ENCODE data around the gene KRT31. TPM values are rescaled to one million over a fixed set of nuclear protein-coding genes. Genes with fewer than 3 reads are reported as not detected.
A peak's percentile ranks its signal among the peaks of the same experiment; 100 is the strongest.

The KRT31 gene
- total RNA-seq, 1 experiment from 2014 or later: not detected

- DNase-seq (ENCODE audit: low spot score): no peak
- Mint-ChIP-seq H3K27ac (no peak overlapping the region), H3K36me3 (no peaks in the 10 kb centered on the region), H3K27me3 (ENCODE audit: low read depth) (no peaks in the 10 kb centered on the region; the same call in none of the 2 replicates), H3K9me3 (no peaks in the 10 kb centered on the region), H3K4me1 (no peaks in the 10 kb centered on the region), H3K4me3 (no peak overlapping the region)
- ChIA-PET POLR2A (no interaction called here), CTCF (interaction anchor here (0.9 to 1.9 kb wide), 6 partner anchors 13 to 262 kb away, joined by 3 to 10 read pairs (median 3); no protein-coding TSS in a partner anchor)
- no peak for TF ChIP-seq TP53 (CRISPR knock-in tag; IDR thresholded peaks at IDR 0.05)
- TF ChIP-seq SP1 (CRISPR knock-in tag; conservative IDR thresholded peaks at IDR 0.05): no peak
- 0 out of 2 replicates have a peak, but pooled peaks have one; percentile 38 for TF ChIP-seq GABPB1 (CRISPR knock-in tag; IDR thresholded peaks at IDR 0.05)
- no peak for TF ChIP-seq TEAD1 (CRISPR knock-in tag; IDR thresholded peaks at IDR 0.05)
- TF ChIP-seq ELF4 (CRISPR knock-in tag; IDR thresholded peaks at IDR 0.05; ENCODE audit: low read depth): no peak
- TF ChIP-seq GTF2I (CRISPR knock-in tag; conservative IDR thresholded peaks at IDR 0.05): no peak
- no peak for TF ChIP-seq NFATC4 (CRISPR knock-in tag; IDR thresholded peaks at IDR 0.05)
- no peak for ATAC-seq
Observed at GRCh38 chr17:41404024-41404671, 6.7 kb upstream of the KRT31 start.

DNA sequence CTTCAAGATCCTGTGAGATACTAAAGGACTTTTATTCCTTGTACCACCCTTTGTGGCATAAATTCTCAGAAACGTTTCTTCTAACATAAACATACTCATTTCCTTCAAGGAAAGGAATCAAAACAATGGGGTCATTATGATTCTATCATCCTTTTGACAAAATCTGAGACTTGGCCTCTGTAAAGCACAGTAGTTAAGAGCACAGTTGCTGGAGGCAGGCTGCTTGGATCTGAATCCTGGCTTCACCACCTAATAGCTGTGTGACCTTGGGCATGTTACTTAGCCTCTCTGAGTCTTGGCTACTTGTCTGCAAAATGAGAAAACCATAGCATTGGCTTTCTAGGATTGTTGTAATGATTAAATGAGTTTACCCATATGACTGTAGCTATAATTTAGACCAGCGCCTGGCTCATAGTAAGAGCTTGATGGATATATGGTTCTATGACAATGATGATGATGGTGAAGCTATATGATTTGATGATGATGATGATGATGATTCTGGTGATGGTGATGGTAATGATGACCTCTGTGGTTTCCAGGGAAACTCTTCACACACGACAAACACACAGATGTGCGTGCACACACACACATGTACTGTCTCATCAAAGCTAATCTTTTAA, 6.1 kb upstream of the KRT31 start:
- ChIA-PET CTCF (interaction anchor here (1.0 to 1.9 kb wide), 5 partner anchors 10 to 262 kb away, joined by 3 to 10 read pairs (median 3); no protein-coding TSS in a partner anchor), POLR2A (no interaction called here)
- no peaks in the 10 kb centered on the region; the same call in none of the 2 replicates for H3K27me3 Mint-ChIP-seq (ENCODE audit: low read depth)
- TF ChIP-seq FOXJ3 (CRISPR knock-in tag; IDR thresholded peaks at IDR 0.05; ENCODE audit: borderline replicate concordance) (no peak), MLX (CRISPR knock-in tag; IDR thresholded peaks at IDR 0.05) (no peak), ZNF281 (CRISPR knock-in tag; IDR thresholded peaks at IDR 0.05) (no peak), HMGA2 (CRISPR knock-in tag; IDR thresholded peaks at IDR 0.05) (no peak)
- TF ChIP-seq, protein P1, sequence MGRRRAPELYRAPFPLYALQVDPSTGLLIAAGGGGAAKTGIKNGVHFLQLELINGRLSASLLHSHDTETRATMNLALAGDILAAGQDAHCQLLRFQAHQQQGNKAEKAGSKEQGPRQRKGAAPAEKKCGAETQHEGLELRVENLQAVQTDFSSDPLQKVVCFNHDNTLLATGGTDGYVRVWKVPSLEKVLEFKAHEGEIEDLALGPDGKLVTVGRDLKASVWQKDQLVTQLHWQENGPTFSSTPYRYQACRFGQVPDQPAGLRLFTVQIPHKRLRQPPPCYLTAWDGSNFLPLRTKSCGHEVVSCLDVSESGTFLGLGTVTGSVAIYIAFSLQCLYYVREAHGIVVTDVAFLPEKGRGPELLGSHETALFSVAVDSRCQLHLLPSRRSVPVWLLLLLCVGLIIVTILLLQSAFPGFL (CRISPR knock-in tag; IDR thresholded peaks at IDR 0.05; ENCODE audit: borderline replicate concordance): no peak
- DNase-seq (ENCODE audit: low spot score) (no peak), ATAC-seq (no peak)
- H3K27ac Mint-ChIP-seq: no peak overlapping the region
- no peak overlapping the region for H3K4me3 Mint-ChIP-seq
- no peaks in the 10 kb centered on the region for H3K4me1 Mint-ChIP-seq
- H3K9me3 Mint-ChIP-seq: no peaks in the 10 kb centered on the region
- no peaks in the 10 kb centered on the region for H3K36me3 Mint-ChIP-seq

DNA sequence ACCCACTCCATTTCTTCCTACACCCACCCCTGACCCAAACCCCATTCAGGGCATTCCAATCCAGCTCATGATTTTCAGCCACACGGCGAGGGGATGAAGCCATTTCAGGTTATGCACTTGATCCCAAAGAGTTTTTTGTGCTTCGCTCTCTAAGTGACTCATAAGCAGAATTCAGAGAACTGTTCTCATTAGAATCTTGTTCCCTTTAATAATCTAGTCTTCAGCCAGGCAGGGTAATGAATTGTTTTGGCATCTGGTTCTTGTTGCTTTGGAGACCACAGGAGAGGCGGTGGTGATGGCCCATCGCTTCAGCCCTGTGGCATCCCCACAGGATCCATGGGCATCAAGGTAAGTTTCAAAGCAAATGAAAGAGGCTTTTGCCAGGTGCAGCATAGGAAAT, 4.8 kb upstream of the KRT31 start:
- no peak overlapping the region for H3K27ac Mint-ChIP-seq
- no peak for ATAC-seq
- H3K9me3 Mint-ChIP-seq: no peaks in the 10 kb centered on the region
- no peaks in the 10 kb centered on the region for H3K4me1 Mint-ChIP-seq
- H3K27me3 Mint-ChIP-seq (ENCODE audit: low read depth): no peaks in the 10 kb centered on the region; the same call in none of the 2 replicates
- no peaks in the 10 kb centered on the region for H3K36me3 Mint-ChIP-seq
- H3K4me3 Mint-ChIP-seq: no peak overlapping the region
- CTCF ChIA-PET: no interaction called here
- no peak for TF ChIP-seq HMGA2 (CRISPR knock-in tag; IDR thresholded peaks at IDR 0.05)
- no peak for TF ChIP-seq NFATC4 (CRISPR knock-in tag; IDR thresholded peaks at IDR 0.05)
- TF ChIP-seq, protein P2, sequence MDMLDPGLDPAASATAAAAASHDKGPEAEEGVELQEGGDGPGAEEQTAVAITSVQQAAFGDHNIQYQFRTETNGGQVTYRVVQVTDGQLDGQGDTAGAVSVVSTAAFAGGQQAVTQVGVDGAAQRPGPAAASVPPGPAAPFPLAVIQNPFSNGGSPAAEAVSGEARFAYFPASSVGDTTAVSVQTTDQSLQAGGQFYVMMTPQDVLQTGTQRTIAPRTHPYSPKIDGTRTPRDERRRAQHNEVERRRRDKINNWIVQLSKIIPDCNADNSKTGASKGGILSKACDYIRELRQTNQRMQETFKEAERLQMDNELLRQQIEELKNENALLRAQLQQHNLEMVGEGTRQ (CRISPR knock-in tag; IDR thresholded peaks at IDR 0.05): no peak
- TF ChIP-seq, protein P3, sequence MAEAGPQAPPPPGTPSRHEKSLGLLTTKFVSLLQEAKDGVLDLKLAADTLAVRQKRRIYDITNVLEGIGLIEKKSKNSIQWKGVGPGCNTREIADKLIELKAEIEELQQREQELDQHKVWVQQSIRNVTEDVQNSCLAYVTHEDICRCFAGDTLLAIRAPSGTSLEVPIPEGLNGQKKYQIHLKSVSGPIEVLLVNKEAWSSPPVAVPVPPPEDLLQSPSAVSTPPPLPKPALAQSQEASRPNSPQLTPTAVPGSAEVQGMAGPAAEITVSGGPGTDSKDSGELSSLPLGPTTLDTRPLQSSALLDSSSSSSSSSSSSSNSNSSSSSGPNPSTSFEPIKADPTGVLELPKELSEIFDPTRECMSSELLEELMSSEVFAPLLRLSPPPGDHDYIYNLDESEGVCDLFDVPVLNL (CRISPR knock-in tag; IDR thresholded peaks at IDR 0.05; ENCODE audit: borderline replicate concordance, low read depth): no peak
- no peak for TF ChIP-seq RORB (CRISPR knock-in tag; IDR thresholded peaks at IDR 0.05)
- TF ChIP-seq ZMAT4 (CRISPR knock-in tag; IDR thresholded peaks at IDR 0.05): no peak
- no peak for TF ChIP-seq ATF1 (CRISPR knock-in tag; IDR thresholded peaks at IDR 0.05)
- TF ChIP-seq IRF1 (CRISPR knock-in tag; IDR thresholded peaks at IDR 0.05): no peak
- no peak for TF ChIP-seq MLX (CRISPR knock-in tag; IDR thresholded peaks at IDR 0.05)
- no peak for DNase-seq (ENCODE audit: low spot score)
- POLR2A ChIA-PET: no interaction called here
